Transverse colon (tissue), 4 donors: ENCODE data around the gene BACH1. TPM values are rescaled to one million over a fixed set of nuclear protein-coding genes. Genes with fewer than 3 reads are reported as not detected.
"Not testable (repeated sequence)": the region's sequence is repeated elsewhere in the genome, so short reads cannot be mapped to it uniquely, and the experiment has no call there.

Experiments
- DNase-seq: peaks from one replicate; pipeline ENCODE4 v3.0.0-alpha.2; 2019
- H3K27ac ChIP-seq, 4 donors: fragments of 200-600 bp; sonication (generic); 2 replicates each; pipeline ENCODE4 v1.5.1; 2016 to 2018; ENCODE audit warnings: inconsistent platforms in 4 of 4
- H3K27me3 ChIP-seq: fragments of 200-600 bp; sonication (generic); 2 replicates; pipeline ENCODE4 v1.5.1; 2017; ENCODE audit warnings: inconsistent platforms
- H3K36me3 ChIP-seq, 4 donors: fragments of 200-600 bp; sonication (generic); 2 replicates each; pipeline ENCODE4 v1.5.1; 2017 to 2019; ENCODE audit warnings: inconsistent platforms in 4 of 4
- H3K4me1 ChIP-seq, 4 donors: fragments of 200-600 bp; sonication (generic); 2 replicates each; pipeline ENCODE4 v1.5.1; 2017 to 2020; ENCODE audit warnings: inconsistent platforms in 4 of 4
- H3K4me3 ChIP-seq, 4 donors: fragments of 200-600 bp; sonication (generic); 1 replicate in 1 of 4; 2 replicates in 3 of 4; pipeline versions ENCODE4 v1.5.1 to v1.6.1; 2017 to 2019; ENCODE audit warnings: inconsistent platforms in 4 of 4
- H3K9me3 ChIP-seq, 2 donors: fragments of 200-600 bp; sonication (generic); 2 replicates each; pipeline ENCODE4 v1.5.1; 2017 to 2019; ENCODE audit warnings: inconsistent platforms in 2 of 2
- EP300 ChIP-seq: sonication (generic); formaldehyde crosslinking; IDR thresholded peaks from one replicate; pipeline ENCODE4 v1.6.1; 2017; ENCODE audit warnings: antibody characterized with exemption, low read depth
- POLR2A ChIP-seq: fragments of 450-650 bp; IDR thresholded peaks from one replicate; pipeline ENCODE4 v1.6.1; 2016; ENCODE audit warnings: antibody characterized with exemption, mild to moderate bottlenecking, moderate library complexity
- POLR2AphosphoS5 ChIP-seq, 3 donors: sonication (generic); formaldehyde crosslinking; IDR thresholded peaks; one replicate each; pipeline ENCODE4 v1.6.1; 2016; ENCODE audit warnings: antibody characterized with exemption in 3 of 3
- WGBS, 2 donors: methylation state at CpG; one replicate each; pipeline ENCODE4 v1.1.5; 2018; ENCODE audit warnings: low coverage in 1 of 2; 5-methylcytosine and 5-hydroxymethylcytosine counted together
- in situ Hi-C, 4 donors: fragments of 200-750 bp; cut with MboI; loops; one replicate each; pipeline versions ENCODE4 v1.15.0 to v1.15.1; 2017; ENCODE audit warnings: low sequenced_read_pairs in 3 of 4, low pct_ligation_motif_present in 1 of 4, low pct_unique_long_range_greater_than_20kb in 1 of 4
- intact Hi-C: fragments of 100-400 bp; cut with DNase I; formaldehyde crosslinking; loops from one replicate; pipeline ENCODE4 v1.15.1; 2023; ENCODE audit warnings: low total_unique reads
- total RNA-seq, 4 donors: library from RNA; depleted of rRNA; stranded (reverse); fragments of >200 nt; gene quantifications; one replicate each; pipeline ENCODE4 v1.1.0, GENCODE V29; 2016
- TF ChIP-seq, protein P1 (sequence below), 5 experiments: fragments of 200-600 bp in 3 of 5; fragments of 450-650 bp in 2 of 5; sonication (generic) in 3 of 5; IDR thresholded peaks; 1 replicate in 2 of 5; 2 replicates in 3 of 5; pipeline ENCODE4 v1.5.1; 2016 to 2017; ENCODE audit warnings: antibody characterized with exemption in 5 of 5, inconsistent platforms in 3 of 5, mild to moderate bottlenecking in 2 of 5, moderate library complexity in 1 of 5

The BACH1 gene
- total RNA-seq, 4 donors from 2014 or later: 31.8 to 92.1 (median 42.0) TPM

DNA sequence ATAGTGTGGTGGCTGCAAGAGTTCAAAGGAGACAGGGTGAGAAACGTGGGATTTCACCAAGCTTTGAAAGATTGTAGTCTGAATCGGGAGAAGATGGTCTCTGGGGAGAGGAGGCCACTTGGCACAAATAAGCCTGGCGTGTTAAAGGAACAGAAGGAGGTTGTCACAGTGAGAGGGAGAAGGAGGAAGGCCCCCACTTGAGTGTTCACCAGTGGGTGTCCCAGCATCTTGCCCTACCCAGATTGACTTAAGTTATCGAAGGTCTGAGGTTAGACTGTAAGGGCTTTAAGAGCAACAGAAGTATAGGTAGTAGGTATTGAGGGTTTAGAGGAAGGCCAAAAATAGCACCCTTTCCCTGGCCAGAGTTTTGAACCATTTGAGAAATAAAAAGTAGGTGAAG is 48.0 kb downstream of the BACH1 start:
- Histone ChIP-seq H3K4me1 (peaks cover 0 to 41% (median 14%) of the 10 kb centered on the region in 4 donors), H3K36me3 (no peaks in the 10 kb centered on the region), H3K9me3 (no peaks in the 10 kb centered on the region), H3K27ac (no peak overlapping the region), H3K4me3 (no peak overlapping the region), H3K27me3 (no peaks in the 10 kb centered on the region)
- in situ Hi-C loops (no loop called here), intact Hi-C loops (no loop called here)
- DNase-seq: no peak
- 90 to 92% methylated on average over 4 of the region's 4 CpGs for WGBS, 2 donors
- no peak for TF ChIP-seq POLR2AphosphoS5 (IDR thresholded peaks at IDR 0.05)
- no peak for TF ChIP-seq POLR2A

- intact Hi-C loops (no loop called here), in situ Hi-C loops (no loop called here)
- no peaks in the 10 kb centered on the region for H3K36me3 ChIP-seq
- H3K4me1 ChIP-seq: peaks cover 0 to 37% (median 9%) of the 10 kb centered on the region in 4 donors
- H3K27ac ChIP-seq: no peak overlapping the region
- DNase-seq: peak; percentile 11
- H3K4me3 ChIP-seq: no peak overlapping the region
- H3K9me3 ChIP-seq: no peaks in the 10 kb centered on the region
- no peaks in the 10 kb centered on the region for H3K27me3 ChIP-seq
- 56 to 70% methylated on average over 3 to 4 of the region's 4 CpGs for WGBS, 2 donors
- TF ChIP-seq POLR2AphosphoS5 (IDR thresholded peaks at IDR 0.05) (no peak), EP300 (no peak), POLR2A (no peak)
- TF ChIP-seq, protein P1, sequence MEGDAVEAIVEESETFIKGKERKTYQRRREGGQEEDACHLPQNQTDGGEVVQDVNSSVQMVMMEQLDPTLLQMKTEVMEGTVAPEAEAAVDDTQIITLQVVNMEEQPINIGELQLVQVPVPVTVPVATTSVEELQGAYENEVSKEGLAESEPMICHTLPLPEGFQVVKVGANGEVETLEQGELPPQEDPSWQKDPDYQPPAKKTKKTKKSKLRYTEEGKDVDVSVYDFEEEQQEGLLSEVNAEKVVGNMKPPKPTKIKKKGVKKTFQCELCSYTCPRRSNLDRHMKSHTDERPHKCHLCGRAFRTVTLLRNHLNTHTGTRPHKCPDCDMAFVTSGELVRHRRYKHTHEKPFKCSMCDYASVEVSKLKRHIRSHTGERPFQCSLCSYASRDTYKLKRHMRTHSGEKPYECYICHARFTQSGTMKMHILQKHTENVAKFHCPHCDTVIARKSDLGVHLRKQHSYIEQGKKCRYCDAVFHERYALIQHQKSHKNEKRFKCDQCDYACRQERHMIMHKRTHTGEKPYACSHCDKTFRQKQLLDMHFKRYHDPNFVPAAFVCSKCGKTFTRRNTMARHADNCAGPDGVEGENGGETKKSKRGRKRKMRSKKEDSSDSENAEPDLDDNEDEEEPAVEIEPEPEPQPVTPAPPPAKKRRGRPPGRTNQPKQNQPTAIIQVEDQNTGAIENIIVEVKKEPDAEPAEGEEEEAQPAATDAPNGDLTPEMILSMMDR (IDR thresholded peaks at IDR 0.05): no peak
Observed at GRCh38 chr21:29347274-29347681, 48.6 kb downstream of the BACH1 start.

DNA sequence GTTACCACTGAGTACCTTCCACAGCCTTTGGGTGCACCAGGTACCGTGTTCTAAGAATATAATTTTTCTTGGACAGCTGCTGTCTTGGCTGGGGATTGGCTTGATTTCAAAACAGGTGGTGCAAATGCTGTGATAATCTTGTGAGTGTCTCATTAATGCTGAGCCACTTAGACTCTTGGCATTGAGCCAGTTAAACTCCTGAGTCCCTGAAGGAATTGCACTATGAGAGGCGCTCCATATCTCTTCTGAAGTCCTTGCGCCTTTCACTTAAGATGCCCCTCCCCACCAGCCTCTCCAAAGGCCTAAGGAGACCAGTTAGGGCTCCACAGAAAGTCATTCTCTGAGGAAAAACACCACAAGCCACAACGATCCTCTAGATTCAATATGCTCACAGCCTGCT is 51.0 kb downstream of the BACH1 start:
- intact Hi-C loops: loop anchor here (2.0 kb wide), 1 partner anchor 181 kb away; no protein-coding TSS in a partner anchor
- in situ Hi-C loops: loop anchor here in 1 of 4 donors (10.0 kb wide), 1 partner anchor 185 kb away; no protein-coding TSS in a partner anchor

GRCh38 chr21:29350246-29350779 is 51.6 kb downstream of the BACH1 start:
- in situ Hi-C loops: loop anchor here in 1 of 4 donors (10.0 kb wide), 1 partner anchor 186 kb away; no protein-coding TSS in a partner anchor
- WGBS, 2 donors: 93 to 100% methylated on average over 3 to 6 of the region's 6 CpGs
- intact Hi-C loops: no loop called here
- H3K27ac ChIP-seq: no peak overlapping the region
- H3K4me1 ChIP-seq: peaks cover 0 to 18% (median 3%) of the 10 kb centered on the region in 4 donors
- no peaks in the 10 kb centered on the region for H3K27me3 ChIP-seq
- H3K9me3 ChIP-seq: peaks cover 0 to 5% of the 10 kb centered on the region in 2 donors
- DNase-seq: no peak
- H3K36me3 ChIP-seq: no peaks in the 10 kb centered on the region
- no peak for TF ChIP-seq POLR2A
- TF ChIP-seq, protein P1 (IDR thresholded peaks at IDR 0.05): no peak
- no peak for TF ChIP-seq POLR2AphosphoS5 (IDR thresholded peaks at IDR 0.05)
- TF ChIP-seq EP300: no peak
- no peak overlapping the region for H3K4me3 ChIP-seq

More for the DNA sequence above, 51.0 kb downstream of the BACH1 start:
- Histone ChIP-seq H3K4me3 (no peak overlapping the region), H3K36me3 (no peaks in the 10 kb centered on the region), H3K4me1 (peaks cover 0 to 18% (median 3%) of the 10 kb centered on the region in 4 donors), H3K27ac (no peak overlapping the region), H3K27me3 (no peaks in the 10 kb centered on the region), H3K9me3 (peaks cover 0 to 2% of the 10 kb centered on the region in 2 donors)
- 94 to 100% methylated on average over 3 to 4 of the region's 4 CpGs for whole genome bisulfite sequencing, 2 donors
- DNase-seq: no peak
- TF ChIP-seq POLR2AphosphoS5 (IDR thresholded peaks at IDR 0.05) (no peak), POLR2A (no peak), EP300 (no peak)

DNA sequence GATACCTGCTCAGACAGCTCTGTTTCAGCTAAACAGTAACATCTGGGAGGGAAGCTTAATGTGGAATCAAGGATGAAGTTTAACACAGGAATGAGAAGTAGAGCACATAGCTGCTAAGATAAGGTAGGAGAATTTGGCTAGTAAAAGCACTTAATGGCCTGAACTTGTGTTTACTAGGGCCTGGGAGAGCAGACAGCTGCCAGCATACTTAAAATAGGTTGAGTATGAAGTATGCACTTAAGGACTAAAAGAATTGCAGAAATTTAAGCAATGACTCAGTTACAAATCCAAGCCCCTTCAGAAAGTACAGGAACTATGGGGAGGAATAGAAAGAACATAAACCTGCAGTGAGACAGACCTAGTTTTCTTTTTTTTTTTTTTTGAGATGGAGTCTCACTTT is 53.0 kb downstream of the BACH1 start:
- Histone ChIP-seq H3K4me1 (peaks cover 0 to 18% (median 3%) of the 10 kb centered on the region in 4 donors), H3K4me3 (no peak overlapping the region), H3K27ac (no peak overlapping the region), H3K9me3 (peaks cover 0 to 5% of the 10 kb centered on the region in 2 donors), H3K27me3 (no peaks in the 10 kb centered on the region), H3K36me3 (no peaks in the 10 kb centered on the region)
- intact Hi-C loops: no loop called here
- DNase-seq: no peak
- in situ Hi-C loops: loop anchor here in 1 of 4 donors (10.0 kb wide), 1 partner anchor 187 kb away; no protein-coding TSS in a partner anchor
- TF ChIP-seq, protein P1 (IDR thresholded peaks at IDR 0.05): no peak
- TF ChIP-seq EP300: no peak
- TF ChIP-seq POLR2A: no peak
- no peak for TF ChIP-seq POLR2AphosphoS5 (IDR thresholded peaks at IDR 0.05)

- H3K36me3 ChIP-seq, intact Hi-C loops, H3K4me3 ChIP-seq, H3K27me3 ChIP-seq, H3K27ac ChIP-seq, DNase-seq, H3K4me1 ChIP-seq, H3K9me3 ChIP-seq: not testable (repeated sequence)
- WGBS, 2 donors: 91 to 93% methylated on average over 9 to 14 of the region's 14 CpGs
- in situ Hi-C loops: loop anchor here in 1 of 4 donors (10.0 kb wide), 1 partner anchor 190 kb away; no protein-coding TSS in a partner anchor
Observed at GRCh38 chr21:29355043-29355710, 56.5 kb downstream of the BACH1 start.

GRCh38 chr21:29356291-29356690 is 57.6 kb downstream of the BACH1 start:
- 17 to 61% methylated on average over 1 of the region's 1 CpG for WGBS, 2 donors
- H3K4me1 ChIP-seq, H3K4me3 ChIP-seq, H3K36me3 ChIP-seq, H3K27me3 ChIP-seq, H3K9me3 ChIP-seq, H3K27ac ChIP-seq, intact Hi-C loops, DNase-seq: not testable (repeated sequence)
- in situ Hi-C loops: loop anchor here in 1 of 4 donors (10.0 kb wide), 1 partner anchor 191 kb away; no protein-coding TSS in a partner anchor
